Left ventricle myocardium superior (tissue), 1 donor: ENCODE results near the gene ST3GAL3. TPM values are rescaled to one million over a fixed set of nuclear protein-coding genes. Genes with fewer than 3 reads are reported as not detected.

Source experiments
- ATAC-seq: fragments of 200-7000 bp; cut with Tn5 transposase; one replicate; pipeline ENCODE4 v1.9.1; 2020; ENCODE audit warnings: mild to moderate bottlenecking, moderate library complexity
- DNase-seq: peaks from one replicate; pipeline ENCODE4 v3.0.0-alpha.2; 2020
- intact Hi-C: fragments of 100-400 bp; cut with micrococcal nuclease; formaldehyde crosslinking; loops from one replicate; pipeline ENCODE4 v1.11.0; 2022
- total RNA-seq: library from RNA; stranded (reverse); fragmentation: NEBNext Ultra II Directional; extraction: Animal tissue kit (Norgen Biotek cat#: 25700); gene quantifications from one replicate; pipeline ENCODE4 v1.2.1, GENCODE V29; 2021
- donor health status: DM: no; HTN: yes; CAD: no; lungs with severe emphysema.

The ST3GAL3 gene
- total RNA-seq, 1 donor from 2014 or later, result 24.7 TPM

- ATAC-seq (peak; percentile 88), DNase-seq (peak; percentile 65)
- intact Hi-C loops, result no loop called here
Measured at GRCh38 chr1:43858324-43858723, 151.0 kb downstream of the ST3GAL3 start.

DNA sequence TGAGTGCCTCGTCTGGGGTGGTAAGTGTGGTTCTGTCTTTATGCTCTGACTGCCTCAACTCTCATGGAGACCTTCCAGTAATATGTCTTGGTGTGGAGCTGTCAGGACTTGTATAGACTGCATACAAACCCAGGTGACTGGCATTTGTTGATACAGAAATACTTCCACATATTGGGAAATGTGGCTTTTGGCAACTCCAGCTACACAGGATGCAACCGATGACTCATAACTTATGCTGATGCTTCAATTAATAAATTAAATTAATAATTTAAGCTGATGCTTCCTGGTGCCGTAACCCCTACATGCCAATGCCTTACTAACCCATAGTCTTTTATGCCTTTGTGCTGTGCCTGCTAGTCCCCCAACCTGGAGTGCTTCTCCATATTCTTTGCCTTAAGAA is 154.0 kb downstream of the ST3GAL3 start:
- ATAC-seq, result no peak
- intact Hi-C loops, result no loop called here
- DNase-seq, result no peak

- DNase-seq (peak; percentile 56), ATAC-seq (peak; percentile 79)
- intact Hi-C loops, result no loop called here
Measured at GRCh38 chr1:43861988-43862735, 154.8 kb downstream of the ST3GAL3 start.

DNA sequence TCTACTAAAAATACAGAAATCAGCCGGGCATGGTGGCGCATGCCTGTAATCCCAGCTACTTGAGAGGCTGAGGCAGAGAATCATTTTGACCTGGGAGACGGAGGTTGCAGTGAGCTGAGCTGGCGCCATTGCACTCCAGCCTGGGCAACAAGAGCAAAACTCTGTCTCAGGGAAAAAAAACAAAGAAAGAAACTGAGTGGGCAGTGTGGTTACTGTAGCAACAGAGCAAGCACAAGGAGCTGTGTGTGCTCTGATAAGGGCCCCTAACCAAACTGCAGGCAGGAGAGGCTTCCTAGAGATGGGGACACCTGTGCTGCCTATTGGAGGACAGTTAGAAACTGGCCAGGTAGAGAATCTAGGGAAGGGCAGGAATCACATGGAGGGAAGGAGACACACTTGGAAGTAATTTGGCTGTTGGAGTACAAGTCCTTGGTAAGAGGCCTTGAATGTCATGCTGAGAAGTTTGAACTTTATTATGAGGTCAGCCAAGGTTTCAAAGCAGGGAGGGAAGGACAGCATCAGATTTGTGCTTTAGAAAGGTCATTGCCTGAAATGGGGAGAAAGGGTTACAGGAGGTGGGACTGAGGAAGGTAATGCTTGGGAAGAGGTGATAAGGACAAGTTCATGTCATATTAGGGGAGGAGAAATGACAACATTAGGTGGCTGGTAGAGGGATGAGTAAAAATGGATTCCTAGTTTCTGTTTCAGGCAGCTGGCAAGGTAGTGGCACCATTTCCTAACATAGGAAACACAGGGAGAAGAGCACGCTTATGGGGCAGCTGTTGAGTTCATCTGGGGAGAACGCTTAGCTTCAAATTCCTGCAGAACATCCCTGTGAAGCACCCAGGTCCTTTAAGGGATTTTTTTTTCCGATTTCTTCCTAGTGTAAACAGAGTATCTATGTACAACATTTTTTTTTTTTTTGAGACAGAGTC is 157.0 kb downstream of the ST3GAL3 start:
- DNase-seq, result no peak
- ATAC-seq, result no peak
- intact Hi-C loops, result no loop called here

- ATAC-seq, result no peak
- intact Hi-C loops, result no loop called here
- DNase-seq, result no peak
Measured at GRCh38 chr1:43866201-43866600, 158.9 kb downstream of the ST3GAL3 start.

- ATAC-seq (peak; percentile 14), DNase-seq (no peak)
- intact Hi-C loops, result no loop called here
Measured at GRCh38 chr1:43867976-43868740, 160.8 kb downstream of the ST3GAL3 start.

DNA sequence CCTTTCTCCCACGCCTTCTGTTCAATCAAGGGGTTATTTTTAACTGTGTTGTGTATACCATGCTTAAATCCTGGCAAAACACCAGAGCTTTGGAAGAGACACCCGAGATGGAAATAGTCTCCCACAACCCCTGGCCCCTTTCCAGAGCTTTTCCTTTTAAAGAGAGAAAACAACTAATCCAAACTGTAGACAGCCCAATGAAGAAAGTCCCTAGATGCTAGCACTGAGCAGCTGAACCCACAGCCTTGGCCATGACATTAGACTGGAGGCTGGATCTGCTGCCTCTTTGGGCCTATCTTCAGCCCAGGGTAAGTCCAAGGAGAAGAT is 161.4 kb downstream of the ST3GAL3 start:
- no peak for DNase-seq
- intact Hi-C loops, result no loop called here
- ATAC-seq, result peak; percentile 86

DNA sequence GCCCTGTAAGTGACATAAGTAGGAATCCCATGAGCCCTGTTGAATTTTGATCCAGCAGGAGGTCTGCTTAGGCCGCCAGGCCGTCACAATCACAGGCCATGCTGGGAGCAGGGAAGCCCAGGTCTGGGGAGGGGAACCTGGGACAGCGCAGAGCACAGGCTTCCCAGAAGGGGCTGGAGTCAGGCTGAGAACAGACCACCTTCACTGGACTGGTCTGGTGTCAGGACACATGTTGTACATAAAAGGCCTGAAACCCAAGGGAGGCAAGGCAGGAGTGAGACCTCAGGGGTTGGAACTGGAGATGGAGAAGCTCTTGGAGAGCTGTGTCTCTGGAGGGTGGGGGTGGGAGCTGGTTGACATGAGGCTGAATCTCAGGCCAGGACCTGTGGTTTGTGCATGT is 163.0 kb downstream of the ST3GAL3 start:
- no peak for DNase-seq
- intact Hi-C loops, result no loop called here
- no peak for ATAC-seq

- no peak for ATAC-seq
- intact Hi-C loops, result no loop called here
- DNase-seq, result no peak
Measured at GRCh38 chr1:43871181-43871910, 164.0 kb downstream of the ST3GAL3 start.

GRCh38 chr1:43872280-43872679 is 164.9 kb downstream of the ST3GAL3 start:
- intact Hi-C loops, result no loop called here
- ATAC-seq (peak; percentile 66), DNase-seq (no peak)

- intact Hi-C loops, result no loop called here
- ATAC-seq, result no peak
- no peak for DNase-seq
Measured at GRCh38 chr1:43873851-43874250, 166.5 kb downstream of the ST3GAL3 start.

- ATAC-seq (no peak), DNase-seq (no peak)
- intact Hi-C loops, result no loop called here
Measured at GRCh38 chr1:43874716-43875115, 167.4 kb downstream of the ST3GAL3 start.

DNA sequence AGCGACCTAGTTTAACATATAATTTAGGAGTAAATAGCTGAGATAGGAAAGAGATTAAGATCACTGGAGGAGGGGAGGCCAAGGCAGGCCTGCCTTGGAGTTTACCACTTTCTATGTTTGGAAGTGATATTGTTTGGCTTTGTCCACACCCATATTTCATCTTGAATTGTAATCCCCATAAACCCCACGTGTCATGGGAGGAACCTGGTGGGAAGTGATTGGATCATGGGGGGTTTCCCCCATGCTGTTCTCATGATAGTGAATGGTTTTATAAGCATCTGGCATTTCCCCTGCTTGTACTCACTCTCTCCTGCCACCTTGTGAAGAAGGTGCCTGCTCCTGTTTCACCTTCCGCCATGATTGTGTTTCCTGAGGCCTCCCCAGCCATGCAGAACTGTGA is 168.0 kb downstream of the ST3GAL3 start:
- DNase-seq, result no peak
- intact Hi-C loops, result no loop called here
- ATAC-seq, result no peak

DNA sequence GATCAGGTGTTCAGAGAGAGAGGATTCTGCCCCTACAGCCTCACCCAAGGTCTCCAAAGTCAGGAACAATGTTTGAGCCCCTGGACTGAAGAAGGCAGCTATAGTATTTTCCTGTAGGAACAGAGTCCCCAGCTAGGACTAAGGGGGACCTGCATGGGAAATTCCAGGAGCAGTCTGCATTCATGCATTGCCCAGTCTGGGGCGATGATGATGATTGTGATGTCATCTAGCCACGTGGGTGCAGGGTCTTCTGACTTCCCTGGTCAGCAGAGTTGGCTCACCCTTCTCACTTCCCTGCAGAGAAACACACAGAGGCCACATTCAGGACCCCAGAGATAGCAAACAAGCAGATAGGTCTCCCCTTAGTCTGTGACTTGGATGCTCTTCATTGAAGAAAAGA is 169.8 kb downstream of the ST3GAL3 start:
- DNase-seq, result no peak
- intact Hi-C loops, result no loop called here
- no peak for ATAC-seq

GRCh38 chr1:43878440-43878839 is 171.1 kb downstream of the ST3GAL3 start:
- intact Hi-C loops, result no loop called here
- DNase-seq (no peak), ATAC-seq (no peak)

GRCh38 chr1:43878854-43879253 is 171.5 kb downstream of the ST3GAL3 start:
- intact Hi-C loops, result no loop called here
- no peak for ATAC-seq
- no peak for DNase-seq

GRCh38 chr1:43879414-43879813 is 172.1 kb downstream of the ST3GAL3 start:
- intact Hi-C loops, result no loop called here
- no peak for ATAC-seq
- DNase-seq, result no peak

DNA sequence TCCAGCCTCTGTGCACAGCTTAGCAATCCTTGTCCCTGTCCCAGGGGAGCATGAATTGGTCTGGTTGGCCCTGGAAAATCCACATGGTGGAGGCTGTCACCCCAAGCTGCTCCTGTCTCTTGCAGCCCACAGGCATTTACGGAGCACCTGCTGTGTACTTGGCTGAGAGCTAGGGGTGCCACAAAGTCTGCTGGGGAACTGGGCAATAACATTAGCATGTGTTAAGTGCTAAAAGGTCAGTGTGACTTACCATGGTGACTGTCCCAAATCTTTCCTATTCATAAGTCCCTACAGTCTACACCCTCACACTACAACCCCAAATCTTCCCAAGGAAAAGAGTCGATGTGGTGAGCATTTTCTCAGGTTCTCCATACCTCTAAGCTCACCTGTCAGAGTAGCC is 172.7 kb downstream of the ST3GAL3 start:
- DNase-seq (no peak), ATAC-seq (peak; percentile 45)

DNA sequence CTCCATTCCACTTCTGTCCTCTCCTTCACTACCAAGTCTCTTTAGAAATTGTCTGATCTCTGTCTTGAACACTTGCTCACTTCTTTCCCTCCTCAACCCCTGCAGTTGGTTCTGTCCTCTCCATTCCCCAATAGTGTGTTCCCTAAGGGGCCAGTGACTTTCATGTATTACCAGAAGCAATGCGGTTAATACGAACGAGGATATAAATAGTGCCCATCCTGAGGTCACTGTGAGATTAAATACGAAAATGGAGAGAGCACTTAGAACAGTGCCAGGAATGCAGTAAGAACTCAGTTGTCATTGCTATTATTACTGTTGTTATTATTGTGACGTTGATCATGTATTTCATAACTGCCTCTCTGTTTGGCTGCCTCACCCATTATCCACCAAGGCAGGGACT is 173.3 kb downstream of the ST3GAL3 start:
- no peak for DNase-seq
- peak; percentile 86 for ATAC-seq
- intact Hi-C loops, result no loop called here

More for the DNA sequence above, 172.7 kb downstream of the ST3GAL3 start:
- intact Hi-C loops, result no loop called here
